BJ (cell line): ENCODE measurements around the gene PDE4D. TPM values are rescaled to one million over a fixed set of nuclear protein-coding genes. Genes with fewer than 3 reads are reported as not detected.

Source experiments
- CTCF ChIA-PET: fragments of 350-600 bp; formaldehyde crosslinking; extraction: SDS; loops from one replicate; lab custom pipeline; 2021; ENCODE audit warnings: antibody characterized with exemption, inconsistent platforms; lab: Yijun Ruan, JAX
- POLR2A ChIA-PET: fragments of 300-600 bp; sonication (Branson Sonifier 250); formaldehyde crosslinking; extraction: SDS; loops from one replicate; lab custom pipeline; 2021; ENCODE audit warnings: antibody characterized with exemption; lab: Charles Lee
- DNase-seq: peaks from one replicate; pipeline ENCODE4 v3.0.0-alpha.2; 2011; ENCODE audit warnings: low read depth
- H3K27me3 ChIP-seq: 2 replicates; pipeline ENCODE4 v1.6.0; 2011; ENCODE audit warnings: low read length; ENCODE audit not compliant: control insufficient read depth, insufficient read depth
- H3K36me3 ChIP-seq: 2 replicates; pipeline ENCODE4 v1.5.1; 2011; ENCODE audit warnings: low read length; ENCODE audit not compliant: control insufficient read depth, insufficient read depth
- H3K4me3 ChIP-seq: 2 replicates; pipeline ENCODE4 v1.5.1; 2011; ENCODE audit warnings: low read depth, mild to moderate bottlenecking, control low read depth, low read length
- CTCF ChIP-seq: IDR thresholded peaks from 2 replicates; pipeline ENCODE4 v1.5.1; 2011; ENCODE audit warnings: low read depth, mild to moderate bottlenecking, control low read depth, inconsistent platforms, low read length, moderate library complexity; ENCODE audit not compliant: insufficient read depth
- polyA plus RNA-seq: library from polyadenylated mRNA; depleted of rRNA; stranded (reverse); fragments of >200 nt; gene quantifications from 2 replicates; pipeline ENCODE4 v1.2.3, GENCODE V29; 2011

The PDE4D gene
- polyA plus RNA-seq, 1 experiment: 2.8 TPM

- H3K4me3 ChIP-seq: no peak overlapping the region
- CTCF ChIA-PET: no interaction called here
- H3K36me3 ChIP-seq: no peaks in the 10 kb centered on the region
- TF ChIP-seq CTCF: no peak
- no peaks in the 10 kb centered on the region for H3K27me3 ChIP-seq
- POLR2A ChIA-PET: no interaction called here
- no peak for DNase-seq
Measured at GRCh38 chr5:59711310-59711709, 182.2 kb downstream of the PDE4D start.

- no peaks in the 10 kb centered on the region for H3K36me3 ChIP-seq
- CTCF ChIA-PET: interaction anchor here (0.6 to 1.8 kb wide), 5 partner anchors 11 to 80 kb away, joined by 3 to 8 read pairs (median 3); no protein-coding TSS in a partner anchor
- no peak overlapping the region for H3K4me3 ChIP-seq
- POLR2A ChIA-PET: no interaction called here
- TF ChIP-seq CTCF: no peak
- peak; percentile 19 for DNase-seq
- H3K27me3 ChIP-seq: no peaks in the 10 kb centered on the region
Measured at GRCh38 chr5:59709846-59710245, 183.7 kb downstream of the PDE4D start.

GRCh38 chr5:59709346-59709821, 184.1 kb downstream of the PDE4D start:
- DNase-seq: no peak
- Histone ChIP-seq H3K27me3 (no peaks in the 10 kb centered on the region), H3K4me3 (no peak overlapping the region), H3K36me3 (no peaks in the 10 kb centered on the region)
- no peak for TF ChIP-seq CTCF
- ChIA-PET CTCF (interaction anchor here (0.6 to 1.8 kb wide), 5 partner anchors 10 to 365 kb away, joined by 3 to 8 read pairs (median 3); no protein-coding TSS in a partner anchor), POLR2A (no interaction called here)

GRCh38 chr5:59704936-59705335, 188.6 kb downstream of the PDE4D start:
- no peaks in the 10 kb centered on the region for H3K27me3 ChIP-seq
- H3K36me3 ChIP-seq: no peaks in the 10 kb centered on the region
- POLR2A ChIA-PET: no interaction called here
- H3K4me3 ChIP-seq: no peak overlapping the region
- no peak for DNase-seq
- TF ChIP-seq CTCF: no peak
- CTCF ChIA-PET: no interaction called here

- Histone ChIP-seq H3K27me3 (no peaks in the 10 kb centered on the region), H3K4me3 (no peak overlapping the region), H3K36me3 (no peaks in the 10 kb centered on the region)
- TF ChIP-seq CTCF: no peak
- POLR2A ChIA-PET: no interaction called here
- no peak for DNase-seq
- CTCF ChIA-PET: no interaction called here
Measured at GRCh38 chr5:59703789-59704188, 189.7 kb downstream of the PDE4D start.
